Activated T-cell treated with anti-CD3 and anti-CD28 coated beads, Interleukin-2, amount 50 U/mL, for 24 hours (primary cell): ENCODE measurements around the gene KRTAP1-4.
"Not testable (repeated sequence)": the region's sequence is repeated elsewhere in the genome, so short reads cannot be mapped to it uniquely, and the experiment has no call there.

ENCODE experiments used
- DNase-seq: peaks from one replicate; pipeline ENCODE4 v3.0.0-alpha.2; 2020
- H3K27ac Mint-ChIP-seq: 2 replicates; pipeline ENCODE4 v1.8.0; 2020; ENCODE audit warnings: mild to moderate bottlenecking, mixed read lengths
- H3K27me3 Mint-ChIP-seq: 2 replicates; pipeline ENCODE4 v1.8.0; 2020; ENCODE audit warnings: mixed read lengths
- H3K36me3 Mint-ChIP-seq: 2 replicates; pipeline ENCODE4 v1.8.0; 2020; ENCODE audit warnings: low read depth, mixed read lengths
- H3K4me1 Mint-ChIP-seq: 2 replicates; pipeline ENCODE4 v1.8.0; 2020; ENCODE audit warnings: low read depth, mixed read lengths
- H3K4me3 Mint-ChIP-seq: 2 replicates; pipeline ENCODE4 v1.8.0; 2020; ENCODE audit warnings: mild to moderate bottlenecking, moderate library complexity, mixed read lengths
- H3K9me3 Mint-ChIP-seq: 2 replicates; pipeline ENCODE4 v1.8.0; 2020; ENCODE audit warnings: mixed read lengths

Gene KRTAP1-4, protein sequence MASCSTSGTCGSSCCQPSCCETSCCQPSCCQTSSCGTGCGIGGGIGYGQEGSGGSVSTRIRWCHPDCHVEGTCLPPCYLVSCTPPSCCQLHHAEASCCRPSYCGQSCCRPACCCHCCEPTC

DNA sequence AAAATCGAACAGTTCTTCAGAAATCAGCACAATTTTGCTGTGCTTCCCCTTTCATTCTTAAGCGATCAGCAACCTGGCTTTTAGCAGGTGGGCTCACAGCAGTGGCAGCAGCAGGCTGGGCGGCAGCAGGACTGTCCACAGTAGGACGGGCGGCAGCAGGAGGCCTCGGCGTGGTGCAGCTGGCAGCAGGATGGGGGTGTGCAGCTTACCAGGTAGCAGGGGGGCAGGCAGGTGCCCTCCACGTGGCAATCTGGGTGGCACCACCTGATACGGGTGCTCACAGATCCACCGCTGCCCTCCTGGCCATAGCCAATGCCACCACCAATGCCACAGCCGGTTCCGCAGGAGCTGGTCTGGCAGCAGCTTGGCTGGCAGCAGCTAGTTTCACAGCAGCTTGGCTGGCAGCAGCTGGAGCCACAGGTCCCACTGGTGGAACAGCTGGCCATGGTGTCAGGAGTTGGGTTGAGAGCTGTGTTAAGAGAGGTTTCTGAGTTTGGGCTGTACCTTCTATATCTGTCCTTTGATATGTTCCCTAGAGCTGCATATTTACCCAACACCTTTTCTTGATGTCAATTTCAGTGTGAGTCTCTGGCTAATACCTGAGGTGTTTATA is at the start of gene KRTAP1-4:
TSS of gene KRTAP1-4 (minus strand) at position 563 of the 613 bp plus-strand sequence. CDS start at position 446, 117 bp downstream.
- H3K9me3 Mint-ChIP-seq: no peaks in the 10 kb centered on the region
- H3K4me3 Mint-ChIP-seq: no peak within 1 kb of the TSS
- no peaks in the 10 kb centered on the region for H3K4me1 Mint-ChIP-seq
- H3K36me3 Mint-ChIP-seq: no peaks in the 10 kb centered on the region
- no peak within 1 kb of the TSS for H3K27ac Mint-ChIP-seq
- peaks cover 49% of the 10 kb centered on the region for H3K27me3 Mint-ChIP-seq
- no peak for DNase-seq

DNA sequence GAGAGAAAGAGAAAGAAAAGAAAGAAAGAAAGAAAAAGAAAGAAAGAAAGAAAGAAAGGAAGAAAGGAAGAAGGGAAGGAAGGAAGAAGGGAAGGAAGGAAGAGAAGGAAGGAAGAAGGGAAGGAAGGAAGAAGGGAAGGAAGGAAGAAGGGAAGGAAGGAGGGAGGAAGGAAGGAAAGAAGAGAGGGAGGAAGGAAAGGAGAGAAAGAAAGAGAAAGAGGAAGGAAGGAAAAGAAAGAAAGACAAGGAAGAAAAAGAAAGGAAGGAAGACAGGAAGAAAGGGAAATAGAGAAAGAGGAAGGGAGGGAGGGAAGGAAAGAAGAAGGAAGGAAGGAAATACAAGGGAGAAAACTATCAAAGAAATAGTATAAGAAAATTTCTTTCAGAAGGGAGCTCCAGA is 46.8 kb upstream of the KRTAP1-4 start:
- no peaks in the 10 kb centered on the region for H3K4me1 Mint-ChIP-seq
- DNase-seq: no peak
- peaks cover 32% of the 10 kb centered on the region for H3K27me3 Mint-ChIP-seq
- H3K4me3 Mint-ChIP-seq: no peak overlapping the region
- H3K9me3 Mint-ChIP-seq: no peaks in the 10 kb centered on the region
- H3K36me3 Mint-ChIP-seq: no peaks in the 10 kb centered on the region
- no peak overlapping the region for H3K27ac Mint-ChIP-seq

DNA sequence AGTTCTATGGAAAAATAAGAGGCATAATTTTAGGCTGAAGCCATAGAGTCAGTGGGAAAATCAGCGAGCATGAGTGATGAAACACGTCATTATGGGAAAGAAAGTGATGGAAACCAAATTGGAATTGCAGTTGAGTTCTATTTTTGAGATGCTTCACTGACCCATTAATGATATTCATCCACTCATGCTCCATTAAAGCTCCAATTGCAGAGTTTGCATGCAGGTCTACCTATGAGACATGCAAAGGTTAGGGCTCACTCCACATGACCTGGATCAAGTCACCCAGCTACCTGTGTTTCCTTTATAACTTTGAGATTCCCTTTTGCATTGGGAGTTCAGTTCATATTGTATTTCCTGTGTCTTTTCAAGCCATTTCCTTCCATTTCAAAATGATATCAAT is 43.7 kb upstream of the KRTAP1-4 start:
- no peaks in the 10 kb centered on the region for H3K9me3 Mint-ChIP-seq
- H3K27me3 Mint-ChIP-seq: peaks cover 25% of the 10 kb centered on the region
- no peaks in the 10 kb centered on the region for H3K4me1 Mint-ChIP-seq
- DNase-seq: no peak
- H3K4me3 Mint-ChIP-seq: no peak overlapping the region
- no peak overlapping the region for H3K27ac Mint-ChIP-seq
- no peaks in the 10 kb centered on the region for H3K36me3 Mint-ChIP-seq

DNA sequence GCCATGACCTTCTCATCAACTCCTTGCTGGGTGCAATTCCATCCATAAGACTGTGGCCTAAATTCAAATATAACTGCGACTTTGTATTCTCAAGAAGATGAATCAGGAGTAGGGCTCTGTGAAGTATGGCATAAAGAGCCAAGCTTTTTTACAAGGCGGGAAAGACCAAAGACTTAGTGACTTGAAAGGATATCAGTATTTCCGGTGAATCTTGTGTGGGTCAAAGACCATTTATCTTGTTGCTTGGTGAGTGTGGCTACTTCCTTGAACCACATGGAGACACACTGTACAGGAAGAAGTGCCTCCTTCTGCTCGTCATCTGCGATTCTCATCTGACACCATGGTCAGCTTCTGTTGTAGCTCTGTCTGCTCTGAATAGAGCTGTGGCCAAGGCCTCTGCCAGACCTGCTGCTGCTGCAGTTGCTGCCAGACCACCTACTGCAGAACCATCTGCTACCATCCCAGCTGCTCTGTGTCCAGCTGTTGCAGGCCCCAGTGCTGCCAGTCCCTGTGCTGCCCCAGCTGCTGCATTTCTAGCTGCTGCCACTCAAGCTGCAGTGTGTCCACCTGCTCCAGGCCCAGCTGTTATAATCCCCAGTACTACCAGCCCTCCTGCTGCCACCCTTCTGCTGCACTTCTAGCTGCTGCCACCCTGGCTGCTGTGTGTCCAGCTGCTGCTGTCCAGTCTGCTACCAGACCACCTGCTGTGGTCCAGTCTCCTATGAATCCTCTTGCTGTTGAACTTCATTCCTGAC is 41.8 kb upstream of the KRTAP1-4 start:
- no peak for DNase-seq
- no peaks in the 10 kb centered on the region for H3K4me1 Mint-ChIP-seq
- H3K27me3 Mint-ChIP-seq: peaks cover 15% of the 10 kb centered on the region
- H3K36me3 Mint-ChIP-seq: no peaks in the 10 kb centered on the region
- H3K4me3 Mint-ChIP-seq: no peak overlapping the region
- H3K9me3 Mint-ChIP-seq: no peaks in the 10 kb centered on the region
- H3K27ac Mint-ChIP-seq: no peak overlapping the region

DNA sequence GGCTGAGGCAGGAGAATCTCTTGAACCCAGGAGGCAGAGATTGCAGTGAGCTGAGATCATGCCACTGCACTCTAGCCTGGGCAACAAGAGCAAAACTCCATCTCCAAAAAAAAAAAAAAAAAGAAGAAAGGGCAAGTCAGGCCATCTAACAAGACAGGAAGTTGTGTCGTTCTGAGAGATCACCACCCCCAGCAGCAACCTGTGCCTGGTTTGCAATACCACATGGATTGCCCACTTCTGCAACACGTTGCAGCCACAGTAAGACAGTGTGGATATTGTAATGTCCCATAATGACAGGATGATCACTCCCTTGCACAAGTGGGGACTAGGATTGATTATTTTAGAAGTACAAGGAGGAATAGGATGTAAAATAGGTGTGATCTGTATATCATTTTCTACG is 39.0 kb upstream of the KRTAP1-4 start:
- Mint-ChIP-seq H3K9me3 (no peaks in the 10 kb centered on the region), H3K4me1 (no peaks in the 10 kb centered on the region), H3K27me3 (no peaks in the 10 kb centered on the region), H3K27ac (no peak overlapping the region), H3K4me3 (no peak overlapping the region), H3K36me3 (no peaks in the 10 kb centered on the region)
- DNase-seq: no peak

DNA sequence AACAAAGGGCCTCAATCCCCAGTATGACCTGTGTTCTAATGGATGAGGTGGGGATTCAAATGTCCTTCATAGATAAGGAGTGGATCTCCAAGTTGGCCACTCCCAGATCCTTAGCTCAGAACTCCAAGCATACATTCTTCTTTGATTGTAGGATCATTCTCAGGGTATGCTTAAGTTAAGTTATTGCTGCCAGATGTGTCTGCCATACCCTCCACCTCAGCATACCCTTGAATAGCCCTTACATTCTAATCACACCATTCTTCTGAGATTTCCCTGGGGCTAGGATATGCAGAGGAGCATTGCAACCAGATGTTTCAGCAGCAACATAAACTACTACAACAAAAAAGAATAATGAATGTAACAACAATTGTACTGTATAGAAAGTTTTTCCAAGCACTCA is 37.3 kb upstream of the KRTAP1-4 start:
- DNase-seq: no peak
- Mint-ChIP-seq H3K36me3 (no peaks in the 10 kb centered on the region), H3K4me3 (no peak overlapping the region), H3K27ac (no peak overlapping the region), H3K27me3 (peaks cover 3% of the 10 kb centered on the region), H3K9me3 (no peaks in the 10 kb centered on the region), H3K4me1 (no peaks in the 10 kb centered on the region)

DNA sequence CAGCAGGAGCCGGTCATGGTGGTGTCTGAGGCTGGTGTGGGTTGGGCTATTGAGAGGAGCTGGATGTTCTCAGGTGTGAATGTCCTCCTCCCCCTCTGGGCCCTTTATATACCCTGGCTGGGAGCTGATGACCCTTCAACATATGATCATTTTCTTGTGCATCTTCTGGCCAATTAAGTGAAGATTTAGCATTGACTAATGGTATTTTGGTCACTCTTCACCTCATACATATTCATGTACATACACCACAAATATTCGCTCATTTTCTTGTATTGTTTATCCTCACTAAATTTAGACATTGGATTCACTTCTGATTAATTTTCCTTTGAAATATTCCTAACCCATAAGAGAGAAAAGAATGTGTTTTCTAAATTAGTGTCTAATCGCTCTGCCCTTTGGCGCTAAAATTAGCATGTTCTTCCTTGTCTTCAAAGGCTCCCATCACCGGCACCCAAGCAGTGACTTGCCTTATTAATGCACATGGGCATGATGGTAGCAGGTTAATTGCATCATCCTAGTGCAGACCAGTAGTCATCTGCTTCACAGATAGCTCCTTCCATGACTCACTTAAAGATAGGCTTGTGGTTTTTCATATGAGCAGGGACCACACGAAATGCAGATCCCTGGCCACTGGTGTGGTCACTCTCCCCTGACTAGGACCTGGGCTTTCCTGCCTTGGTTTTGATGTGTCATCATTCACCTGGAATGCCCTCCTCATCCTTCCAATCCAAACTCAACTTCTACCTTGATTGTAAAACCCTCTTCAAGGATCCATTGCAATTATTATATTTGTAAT is 36.0 kb upstream of the KRTAP1-4 start, which contains the start of gene KRTAP2-4:
TSS of gene KRTAP2-4 (minus strand) at position 51 of the 796 bp plus-strand sequence. CDS start at position 17, 34 bp downstream.
- Mint-ChIP-seq H3K4me1 (no peaks in the 10 kb centered on the region), H3K27ac (no peak within 1 kb of the TSS), H3K9me3 (no peaks in the 10 kb centered on the region), H3K36me3 (no peaks in the 10 kb centered on the region), H3K27me3 (peaks cover 5% of the 10 kb centered on the region), H3K4me3 (no peak within 1 kb of the TSS)
- no peak for DNase-seq

DNA sequence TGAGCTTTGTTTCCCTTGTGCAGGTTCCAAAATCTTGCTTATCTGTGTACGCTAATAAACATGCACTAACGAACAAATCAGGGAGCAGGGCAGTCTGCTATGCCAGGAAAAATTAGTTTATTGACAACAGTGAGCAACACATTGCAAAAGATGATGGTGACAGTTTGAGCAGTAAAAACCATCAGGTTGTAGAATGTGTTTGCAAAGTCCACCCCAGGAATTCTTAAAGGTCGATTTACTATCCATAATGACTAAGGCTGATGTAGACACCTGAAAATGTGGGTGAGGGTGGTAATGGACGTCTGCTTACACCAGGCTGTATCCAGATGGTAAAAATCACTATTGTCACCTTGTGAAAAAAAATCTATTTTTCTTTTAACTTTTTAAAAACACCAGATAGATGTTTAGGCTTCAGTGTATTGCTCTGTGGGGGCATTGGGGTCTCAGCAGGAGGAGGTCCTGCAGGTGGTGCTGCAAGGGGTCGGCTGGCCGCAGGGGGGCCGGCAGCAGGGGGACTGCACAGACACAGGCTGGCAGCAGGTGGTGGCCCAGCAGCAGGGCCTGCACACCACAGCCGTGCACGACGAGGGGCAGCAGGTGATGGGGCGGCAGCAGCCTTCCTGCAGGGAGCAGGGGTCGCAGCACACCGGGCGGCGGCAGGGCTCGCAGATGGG is 35.2 kb upstream of the KRTAP1-4 start:
- not testable (repeated sequence) for H3K4me3 Mint-ChIP-seq, H3K4me1 Mint-ChIP-seq, H3K27ac Mint-ChIP-seq, DNase-seq, H3K36me3 Mint-ChIP-seq, H3K9me3 Mint-ChIP-seq
- peaks cover 14% of the 10 kb centered on the region for H3K27me3 Mint-ChIP-seq

DNA sequence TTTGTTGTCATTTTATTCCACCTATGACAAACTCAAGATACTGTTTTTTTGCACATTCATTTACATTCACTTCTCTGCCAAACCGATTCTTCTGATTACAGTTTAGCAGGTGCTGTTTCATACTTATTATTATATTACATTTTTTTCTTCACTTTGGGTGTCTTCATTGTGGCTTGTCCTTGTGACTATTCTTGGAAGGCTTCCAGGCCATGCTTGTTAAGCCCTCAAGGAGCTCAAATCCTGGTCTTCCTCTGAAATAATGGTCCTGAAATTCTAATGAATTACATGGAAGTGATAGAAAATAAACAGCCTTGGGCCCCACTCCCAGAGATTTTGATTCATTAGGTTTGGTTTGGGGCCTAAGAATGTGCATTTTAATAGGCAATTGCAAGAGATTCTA is 34.3 kb upstream of the KRTAP1-4 start:
- H3K4me3 Mint-ChIP-seq: no peak overlapping the region
- peaks cover 20% of the 10 kb centered on the region for H3K27me3 Mint-ChIP-seq
- no peaks in the 10 kb centered on the region for H3K4me1 Mint-ChIP-seq
- H3K36me3 Mint-ChIP-seq: no peaks in the 10 kb centered on the region
- no peaks in the 10 kb centered on the region for H3K9me3 Mint-ChIP-seq
- H3K27ac Mint-ChIP-seq: no peak overlapping the region
- no peak for DNase-seq

DNA sequence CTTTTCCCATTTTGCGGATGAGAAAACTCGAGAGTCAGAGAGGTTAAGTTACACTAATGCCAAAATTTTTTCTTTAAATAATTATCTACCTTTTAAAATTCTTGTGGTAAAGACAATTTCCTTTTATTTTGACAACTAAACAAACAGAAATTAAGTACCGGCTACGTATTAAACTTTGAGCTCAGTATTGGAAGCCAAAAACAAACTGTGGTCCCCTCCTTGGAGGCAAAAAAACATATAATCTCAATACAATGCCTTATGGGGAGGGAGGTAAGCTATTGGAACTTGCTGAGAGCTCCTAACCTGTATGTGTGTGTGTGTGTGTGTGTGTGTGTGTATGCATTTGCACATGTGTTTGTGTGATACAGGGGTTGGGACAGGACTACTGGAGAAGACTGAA is 33.5 kb upstream of the KRTAP1-4 start:
- DNase-seq: no peak
- H3K27ac Mint-ChIP-seq: no peak overlapping the region
- H3K27me3 Mint-ChIP-seq: peaks cover 27% of the 10 kb centered on the region
- H3K9me3 Mint-ChIP-seq: no peaks in the 10 kb centered on the region
- H3K36me3 Mint-ChIP-seq: no peaks in the 10 kb centered on the region
- no peak overlapping the region for H3K4me3 Mint-ChIP-seq
- H3K4me1 Mint-ChIP-seq: no peaks in the 10 kb centered on the region

DNA sequence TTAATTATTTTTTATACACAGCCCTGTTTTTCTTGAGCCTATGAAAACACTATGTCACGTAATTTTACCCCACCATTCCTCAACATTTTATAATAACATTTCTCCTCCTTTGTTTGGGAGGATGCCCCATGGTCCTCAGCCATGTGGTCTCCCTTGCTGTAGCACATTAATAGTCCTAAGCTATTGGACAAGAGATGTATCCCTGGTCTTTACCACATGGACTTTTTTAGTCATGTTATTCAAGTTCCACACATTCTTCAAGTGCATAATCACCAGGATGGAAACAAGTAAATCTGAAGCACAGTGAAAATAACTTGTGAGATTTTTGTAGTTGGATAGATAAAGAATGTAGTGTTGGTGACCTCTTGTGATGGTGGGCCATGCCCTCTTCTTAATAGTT is 32.0 kb upstream of the KRTAP1-4 start:
- H3K27me3 Mint-ChIP-seq: peaks cover 36% of the 10 kb centered on the region

DNA sequence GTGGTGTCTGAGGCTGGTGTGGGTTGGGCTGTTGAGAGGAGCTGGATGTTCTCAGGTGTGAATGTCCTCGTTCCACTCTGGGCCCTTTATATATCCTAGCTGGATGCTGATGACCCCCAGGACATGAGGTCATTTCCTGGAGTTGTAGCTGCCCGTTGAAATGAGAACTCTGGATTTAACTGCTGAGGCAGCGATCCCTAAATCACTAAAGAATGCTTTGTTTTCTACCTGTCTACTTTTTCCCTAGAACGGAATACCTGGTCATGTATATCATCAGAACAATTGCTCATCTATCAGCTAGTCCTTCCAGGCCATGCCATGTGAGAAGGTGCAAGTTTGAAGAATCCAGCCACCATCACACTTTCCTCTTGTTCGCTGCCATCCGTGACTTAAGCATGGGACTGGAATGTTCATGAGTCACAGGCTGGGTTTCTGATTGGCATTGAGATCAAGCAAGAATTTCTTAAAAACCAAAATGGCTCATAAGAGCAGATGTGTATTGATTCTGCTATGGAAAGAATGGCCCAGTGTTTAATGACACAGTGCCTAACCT is 30.1 kb upstream of the KRTAP1-4 start, which contains the start of gene KRTAP2-3:
TSS of gene KRTAP2-3 (minus strand) at position 63 of the 553 bp plus-strand sequence. CDS start 64 bp downstream, outside the sequence.
- Mint-ChIP-seq H3K27ac (no peak within 1 kb of the TSS), H3K27me3 (peaks cover 50% of the 10 kb centered on the region), H3K36me3 (no peaks in the 10 kb centered on the region), H3K9me3 (no peaks in the 10 kb centered on the region), H3K4me3 (no peak within 1 kb of the TSS), H3K4me1 (no peaks in the 10 kb centered on the region)
- DNase-seq: no peak

More for the DNA sequence above, 32.0 kb upstream of the KRTAP1-4 start:
- DNase-seq: no peak
- Mint-ChIP-seq H3K27ac (no peak overlapping the region), H3K9me3 (no peaks in the 10 kb centered on the region), H3K4me1 (no peaks in the 10 kb centered on the region), H3K36me3 (no peaks in the 10 kb centered on the region), H3K4me3 (no peak overlapping the region)

DNA sequence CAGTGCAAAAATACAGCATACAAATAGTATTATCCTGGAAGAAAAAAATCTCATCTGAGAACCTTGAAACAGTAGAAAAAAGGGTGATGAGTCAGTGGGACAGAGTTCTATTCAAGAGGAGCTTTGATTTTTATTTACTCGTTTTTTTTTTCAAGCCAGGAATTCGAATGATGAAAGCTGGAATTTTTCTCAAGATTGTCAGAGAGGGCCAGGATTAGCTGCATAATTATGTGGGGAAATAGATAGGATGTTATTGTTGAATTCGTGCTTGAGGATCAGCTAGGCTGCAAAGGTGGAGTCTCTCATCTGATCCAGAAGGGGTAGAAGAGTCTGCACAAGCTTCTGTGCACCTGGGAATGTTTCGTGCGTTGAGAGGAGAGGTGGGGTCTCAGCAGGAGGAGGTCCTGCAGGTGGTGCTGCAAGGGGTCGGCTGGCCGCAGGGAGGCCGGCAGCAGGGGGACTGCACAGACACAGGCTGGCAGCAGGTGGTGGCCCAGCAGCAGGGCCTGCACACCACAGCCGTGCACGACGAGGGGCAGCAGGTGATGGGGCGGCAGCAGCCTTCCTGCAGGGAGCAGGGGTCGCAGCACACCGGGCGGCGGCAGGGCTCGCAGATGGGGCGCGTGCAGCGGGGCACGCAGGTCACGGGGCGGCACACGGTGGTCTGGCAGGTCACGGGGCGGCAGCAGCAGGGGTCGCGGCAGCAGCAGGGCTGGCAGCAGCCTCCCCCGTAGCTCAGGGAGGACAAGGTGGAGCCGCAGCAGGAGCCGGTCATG is 29.5 kb upstream of the KRTAP1-4 start:
- DNase-seq, H3K36me3 Mint-ChIP-seq, H3K9me3 Mint-ChIP-seq, H3K4me3 Mint-ChIP-seq, H3K4me1 Mint-ChIP-seq, H3K27ac Mint-ChIP-seq: not testable (repeated sequence)
- H3K27me3 Mint-ChIP-seq: peaks cover 51% of the 10 kb centered on the region
